Hematopoietic multipotent progenitor cell treated with erythropoietin and hydrocortisone succinate and interleukin-3 and kit ligand, for 4 days (in vitro differentiated cells): ENCODE data around the gene C1orf35.

Experiments
- DNase-seq: peaks from one replicate; pipeline ENCODE4 v3.0.0-alpha.2; 2015

Gene C1orf35

DNA sequence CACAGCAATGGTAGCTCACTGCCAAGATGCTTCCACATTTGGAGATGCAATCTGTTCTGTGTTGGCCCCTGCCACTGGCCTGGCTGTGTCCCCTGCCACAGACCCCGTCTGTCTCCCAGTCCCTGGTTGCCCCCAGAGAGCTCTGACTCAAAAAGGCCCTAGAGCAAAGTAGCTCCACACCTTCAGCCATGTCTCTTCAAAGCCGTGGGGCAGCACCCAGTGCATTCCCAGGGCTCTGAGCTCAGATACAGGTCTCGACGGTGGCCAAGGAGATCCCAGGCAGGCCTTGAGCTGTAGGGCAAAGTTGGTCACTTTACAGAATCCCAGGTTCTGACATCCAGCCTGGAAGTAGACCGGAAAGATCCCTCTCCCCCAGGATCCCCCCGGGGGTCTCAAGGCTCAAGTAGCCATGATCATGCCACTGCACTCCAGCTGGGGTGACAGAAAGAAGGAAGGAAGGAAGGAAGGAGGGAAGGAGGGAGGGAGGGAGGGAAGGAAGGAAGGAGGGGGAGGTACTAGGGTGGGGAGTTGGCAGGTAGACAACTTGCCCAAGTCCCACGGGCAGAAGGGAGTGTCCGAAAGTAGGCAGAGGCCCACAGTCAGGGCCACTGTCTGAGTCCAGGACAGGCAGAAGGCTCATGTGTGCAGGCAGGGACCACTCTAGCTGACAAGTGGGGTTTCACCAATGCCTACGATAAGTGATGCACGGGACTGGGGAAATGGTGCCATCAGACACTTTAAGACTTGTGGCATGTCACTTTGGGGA, 25.4 kb downstream of the C1orf35 start:
- DNase-seq, result no peak

DNA sequence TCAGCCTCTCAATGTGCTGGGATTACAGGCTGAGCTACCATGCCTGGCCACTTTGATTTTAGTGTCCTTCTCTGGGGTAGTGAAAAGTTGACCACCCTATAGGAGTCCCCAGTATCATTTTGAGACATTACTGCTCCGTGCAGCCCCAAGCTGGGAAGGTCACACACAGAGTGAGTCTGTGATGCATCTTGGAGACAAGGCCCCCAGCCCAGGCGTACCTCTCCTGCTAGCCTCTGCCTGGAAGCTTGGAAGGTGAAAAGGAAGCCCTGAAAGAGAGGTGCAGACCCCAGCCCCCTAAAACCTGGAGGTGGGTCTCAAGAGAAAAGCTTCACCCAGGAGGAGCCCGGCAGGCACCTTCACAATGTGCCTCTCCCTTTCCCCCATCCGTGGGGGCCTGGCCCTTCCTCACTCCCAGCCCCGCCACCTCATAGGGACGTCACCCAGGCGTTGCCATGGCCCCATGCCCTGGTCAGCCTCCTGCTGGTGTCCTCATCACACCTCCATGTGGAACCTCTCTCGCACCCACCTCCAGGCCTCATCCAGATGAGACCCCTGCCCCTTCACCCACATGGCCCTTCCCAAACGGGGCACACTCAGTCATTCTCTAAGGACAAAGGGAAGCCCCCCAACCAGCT, 26.2 kb downstream of the C1orf35 start:
- DNase-seq, result no peak

DNA sequence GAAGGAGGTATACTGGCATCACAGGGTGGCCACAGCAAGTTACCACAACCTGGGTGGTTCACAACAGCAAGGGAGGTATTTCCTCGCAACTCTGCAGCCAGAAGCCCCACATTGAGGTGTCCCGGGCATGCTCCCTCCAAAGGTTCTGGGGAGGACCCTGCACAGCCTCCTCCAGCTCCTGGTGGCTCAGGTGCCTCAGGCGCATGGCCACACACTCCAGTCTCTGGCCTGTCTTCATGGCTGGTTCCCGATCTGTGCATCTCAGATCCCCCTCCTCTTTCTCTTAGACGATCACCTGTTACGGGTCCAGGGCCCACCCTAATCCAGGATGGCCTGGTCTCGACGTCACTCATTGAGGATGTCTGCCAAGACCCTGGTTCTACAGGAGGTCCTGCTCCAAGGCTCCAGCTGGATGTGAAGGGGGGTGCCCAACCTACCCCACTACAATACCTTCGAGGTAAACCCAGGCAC, 27.3 kb downstream of the C1orf35 start:
- DNase-seq, result no peak

DNA sequence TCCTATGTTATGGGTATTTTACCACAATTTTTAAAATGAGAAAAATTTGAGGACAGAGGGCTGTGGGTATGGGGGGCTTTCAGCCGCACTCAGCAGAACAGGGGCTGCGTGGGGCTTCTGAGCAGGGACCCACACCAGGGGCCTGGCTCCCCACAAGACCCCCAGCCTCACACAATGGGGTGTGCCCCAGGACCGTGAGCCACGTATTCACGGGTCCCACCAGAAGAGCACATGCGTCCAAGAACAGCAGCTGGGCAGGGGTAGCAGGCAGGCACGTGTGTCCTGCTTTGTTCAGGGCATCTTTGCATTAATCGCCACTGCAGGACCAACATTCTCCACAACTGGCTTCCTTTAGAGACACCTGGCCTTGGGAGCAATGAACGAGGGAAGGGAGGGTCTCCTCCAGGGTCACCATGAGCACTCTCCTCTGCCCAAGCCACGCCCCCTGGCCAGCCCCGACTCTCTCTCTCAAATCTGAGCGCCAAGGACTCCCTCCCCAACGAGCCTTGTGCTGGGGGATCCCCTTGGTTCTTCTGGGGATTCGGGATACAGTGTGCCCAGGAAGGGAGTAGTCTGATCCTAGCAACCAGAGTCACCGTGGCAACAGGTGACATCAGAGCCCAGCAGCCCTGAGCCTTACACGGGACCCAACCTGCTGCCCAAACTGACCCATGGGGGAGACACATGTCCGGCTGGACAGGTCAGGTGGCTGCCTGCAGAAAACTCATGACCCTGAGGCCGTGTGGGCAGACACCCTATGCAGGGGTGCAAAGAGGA, 28.0 kb downstream of the C1orf35 start:
- no peak for DNase-seq

DNA sequence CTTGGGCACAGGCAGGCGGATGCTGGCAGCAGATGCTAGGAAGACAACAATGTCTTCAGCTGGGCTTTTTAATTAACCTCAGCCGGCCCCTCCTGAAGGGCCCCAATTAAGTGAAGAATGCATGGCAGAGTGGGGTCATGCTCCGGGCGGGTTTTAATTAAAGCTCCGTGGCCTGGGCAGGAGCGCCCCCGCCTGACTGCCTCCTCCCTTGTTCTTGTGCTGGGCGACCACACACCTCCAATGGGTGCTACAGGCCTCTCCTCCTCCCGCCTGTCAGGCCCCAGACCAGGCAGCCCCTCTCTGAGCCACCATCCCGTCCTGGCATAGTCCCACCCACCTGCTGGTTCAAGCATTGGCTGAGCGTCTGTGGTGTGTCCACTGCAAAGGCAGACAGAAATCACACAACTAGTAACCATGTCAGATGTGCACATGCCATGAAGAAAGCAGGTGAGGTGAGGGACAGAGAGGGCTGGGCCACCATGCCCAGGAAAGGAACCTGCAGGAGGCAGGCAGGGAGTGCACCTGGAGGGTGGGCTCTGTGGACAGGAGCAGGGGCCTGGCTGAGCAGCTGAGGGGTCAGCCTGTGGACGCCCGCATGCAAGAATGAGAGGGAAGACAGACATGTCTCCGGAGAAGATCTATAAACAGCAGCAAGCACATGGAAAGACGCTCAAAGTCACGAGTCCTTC, 29.1 kb downstream of the C1orf35 start:
- DNase-seq, result peak; percentile 35

DNA sequence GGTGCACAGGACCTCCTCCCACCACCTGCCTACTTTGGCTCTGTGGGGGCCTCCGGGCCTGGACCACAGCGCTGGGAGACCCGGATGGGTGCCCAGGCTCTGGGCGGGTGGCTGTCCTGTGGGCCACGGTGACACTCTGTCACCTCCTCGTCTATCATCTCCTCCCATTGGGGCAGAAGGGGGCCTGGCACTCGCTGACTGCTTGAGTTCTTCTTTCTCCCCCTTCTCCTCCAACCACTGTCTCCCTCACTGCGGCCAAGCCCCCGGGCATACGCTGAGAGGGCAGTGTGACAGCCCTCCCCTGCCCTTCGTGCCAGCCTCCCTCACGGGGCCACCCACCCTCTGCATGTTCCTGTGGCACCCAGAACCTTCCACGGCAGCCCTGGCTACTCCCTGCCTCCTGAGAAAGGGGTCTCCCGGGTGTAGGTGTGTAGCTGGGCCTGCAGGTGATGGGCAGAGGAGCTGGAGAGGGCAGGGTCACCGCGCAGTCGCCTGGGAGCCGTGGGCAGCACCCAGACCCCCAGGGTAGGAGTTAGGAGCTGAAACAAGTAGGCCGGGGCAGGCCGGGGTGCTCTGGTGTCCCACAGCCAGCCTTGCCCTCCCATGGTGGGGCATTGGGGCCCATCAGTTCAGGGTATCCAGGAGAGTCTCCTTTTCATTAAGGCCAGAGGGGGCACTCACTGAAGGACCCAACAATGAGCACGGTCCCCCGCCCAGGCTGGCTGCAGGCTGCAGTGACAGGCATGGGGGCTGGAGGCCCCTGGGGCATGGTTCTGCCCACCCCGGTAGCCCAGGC, 29.9 kb downstream of the C1orf35 start:
- no peak for DNase-seq

DNA sequence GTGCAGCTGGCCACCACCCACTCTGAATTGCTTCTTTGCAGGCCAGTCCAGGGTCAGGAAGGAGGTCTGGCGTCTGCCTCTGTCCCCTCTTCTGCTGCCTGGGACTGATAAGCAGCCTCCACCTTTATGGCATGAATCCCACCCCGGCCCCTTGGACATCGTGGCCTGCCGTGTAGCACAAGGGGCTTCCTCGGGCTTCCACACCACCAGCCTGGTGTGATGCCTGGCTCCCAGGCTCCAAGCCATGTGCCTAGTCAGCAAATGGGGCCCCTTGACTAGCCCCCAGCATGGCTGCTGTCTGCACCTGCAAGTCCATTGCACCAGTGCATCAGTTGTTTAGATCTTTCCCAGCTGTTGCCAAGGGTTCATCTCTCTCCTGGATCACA, 30.5 kb downstream of the C1orf35 start:
- no peak for DNase-seq

DNA sequence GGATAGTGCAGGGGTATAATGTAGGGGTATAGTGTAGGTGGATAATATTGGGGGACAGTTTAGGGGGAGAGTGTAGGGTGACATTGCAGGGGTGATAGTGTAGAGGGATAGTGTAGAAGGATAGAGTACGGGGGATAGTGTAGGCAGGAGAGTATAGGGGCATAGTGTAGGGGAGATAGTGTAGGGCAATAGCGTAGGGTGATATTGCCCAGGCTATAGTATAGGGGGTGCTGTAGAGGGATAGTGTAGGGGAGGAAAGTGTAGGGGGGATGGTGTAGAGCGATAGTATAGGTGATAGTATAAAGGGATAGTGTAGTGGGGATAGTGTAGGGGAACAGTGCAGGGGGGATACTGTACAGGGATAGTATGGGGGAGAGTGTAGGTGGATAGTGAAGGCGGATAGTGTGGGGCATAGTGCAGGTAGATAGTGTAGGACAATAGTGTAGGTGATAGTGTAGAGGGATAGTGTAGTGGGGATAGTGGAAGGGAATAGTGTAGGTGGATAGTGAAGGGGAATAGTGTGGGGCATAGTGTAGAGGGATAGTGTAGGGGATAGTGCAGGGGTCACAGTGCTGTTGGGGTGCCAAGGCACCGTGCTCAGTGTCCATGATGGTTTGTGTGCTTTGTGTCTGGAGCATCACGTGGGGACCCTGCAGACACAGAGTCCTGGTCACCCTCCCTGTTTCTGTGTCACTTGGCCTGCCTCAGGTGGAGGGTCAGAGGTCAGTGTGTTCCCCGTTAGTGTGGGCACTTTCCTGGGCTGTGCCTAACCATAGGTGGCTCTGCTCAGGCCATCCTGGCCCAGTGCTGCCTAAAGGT, 31.1 kb downstream of the C1orf35 start:
- DNase-seq, result peak; percentile 31

DNA sequence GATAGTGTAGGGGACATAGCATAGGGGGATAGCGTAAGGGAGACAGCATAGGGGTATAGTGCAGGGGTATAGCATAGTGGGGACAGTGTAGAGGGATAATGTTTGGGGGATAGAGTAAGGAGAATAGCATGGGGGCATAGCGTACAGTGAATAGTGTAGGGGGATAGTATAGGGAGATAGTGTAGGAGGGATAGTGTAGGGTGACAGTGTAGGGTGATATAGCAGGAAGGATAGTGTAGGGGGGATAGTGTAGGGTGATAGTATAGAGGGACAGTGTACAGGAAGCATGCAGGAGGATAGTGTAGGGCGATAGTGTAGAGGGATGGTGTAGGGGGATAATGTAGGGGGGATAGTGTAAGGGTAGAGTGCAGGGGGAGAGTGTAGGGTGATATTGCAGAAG, 32.3 kb downstream of the C1orf35 start:
- no peak for DNase-seq

DNA sequence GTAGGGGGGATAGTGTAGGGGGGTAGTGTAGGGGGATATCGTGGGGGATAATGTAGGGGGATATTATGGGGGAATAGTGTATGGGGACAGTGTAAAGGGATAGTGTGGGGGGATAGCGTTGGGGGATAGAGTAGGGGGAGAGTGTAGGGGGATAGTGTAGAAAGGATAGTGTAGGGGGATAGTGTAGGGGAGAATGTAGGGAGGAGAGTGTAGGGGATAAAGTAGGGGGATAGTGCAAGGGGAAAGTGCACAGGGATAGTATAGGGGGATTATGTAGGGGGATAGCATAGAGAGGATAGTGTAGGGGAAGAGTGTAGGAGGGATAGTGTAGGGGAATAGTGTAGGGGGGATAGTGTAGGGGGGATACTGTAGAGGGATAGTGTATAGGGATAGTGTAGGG, 33.0 kb downstream of the C1orf35 start:
- no peak for DNase-seq

DNA sequence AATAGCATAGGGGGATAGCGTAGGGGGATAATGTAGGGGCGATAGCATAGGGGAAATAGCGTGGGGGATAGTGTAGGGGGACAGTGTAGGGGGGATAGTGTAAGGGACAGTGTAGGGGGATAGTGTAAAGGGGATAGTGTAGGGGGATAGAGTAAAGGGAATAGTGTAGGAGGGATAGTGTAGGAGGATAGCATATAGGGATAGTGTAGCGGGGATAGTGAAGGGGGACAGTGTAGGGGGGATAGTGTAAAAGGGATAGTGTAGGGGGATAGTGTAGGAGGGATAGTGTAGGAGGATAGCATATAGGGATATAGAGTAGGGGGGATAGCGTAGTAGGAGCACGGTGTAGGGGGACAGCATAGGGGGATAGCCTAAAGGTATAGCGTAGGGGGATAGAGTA, 34.8 kb downstream of the C1orf35 start:
- no peak for DNase-seq

DNA sequence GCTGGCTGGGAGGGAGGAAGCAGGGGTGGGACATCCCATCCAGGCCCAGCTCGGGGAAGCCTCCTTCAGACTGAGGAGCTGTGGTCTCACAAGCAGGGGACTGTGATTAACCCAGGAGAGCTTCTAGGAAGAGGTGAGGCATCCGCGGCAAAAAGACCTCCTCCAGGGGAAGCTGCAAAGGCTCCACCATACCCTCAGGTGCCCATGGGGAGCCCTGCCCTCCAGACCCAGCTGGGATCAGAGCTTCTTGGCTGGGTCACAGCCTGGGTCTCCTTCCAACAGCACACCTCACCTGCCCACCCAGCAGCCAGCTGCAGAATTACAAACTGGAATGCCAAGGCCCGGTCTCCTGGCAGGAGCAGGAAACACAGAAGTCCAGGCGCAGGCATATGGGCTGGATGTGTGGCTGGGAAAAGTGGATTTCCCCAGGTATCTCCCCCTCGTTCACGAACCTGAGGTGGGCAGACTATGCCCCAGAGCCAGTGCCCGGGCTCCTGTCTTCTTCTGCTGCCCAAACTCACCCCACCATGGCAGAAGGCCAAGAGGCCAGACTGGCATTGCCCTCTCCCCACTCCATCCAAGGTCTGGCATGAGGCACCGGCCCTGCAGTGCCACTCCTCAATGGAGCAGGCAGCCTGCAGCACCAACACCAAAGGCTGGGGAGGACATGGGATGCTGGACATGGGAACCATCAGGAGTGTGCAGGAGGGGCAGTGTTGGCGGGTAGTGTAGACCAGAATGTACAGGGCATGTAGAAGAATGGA, 36.1 kb downstream of the C1orf35 start:
- no peak for DNase-seq

DNA sequence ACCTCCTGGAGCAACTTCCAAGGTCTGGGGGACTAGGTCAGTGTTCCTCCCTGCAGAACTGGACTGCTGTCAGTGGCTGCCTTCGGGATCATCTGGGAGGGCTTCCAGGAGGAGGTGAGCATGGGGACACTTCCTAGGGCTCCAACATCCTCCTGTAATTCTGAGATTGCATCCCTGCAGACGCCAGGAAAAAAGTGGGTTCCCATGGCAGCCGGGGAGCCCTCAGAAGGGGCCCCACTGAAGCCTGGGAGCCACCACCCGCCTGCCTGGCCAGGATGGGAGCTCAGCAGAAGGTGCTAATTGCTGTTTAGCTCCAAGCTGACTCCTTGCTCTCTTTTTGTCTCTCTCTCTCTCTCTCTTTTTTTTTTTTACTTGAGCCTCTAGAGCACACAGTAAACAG, 36.7 kb downstream of the C1orf35 start:
- DNase-seq, result no peak

DNA sequence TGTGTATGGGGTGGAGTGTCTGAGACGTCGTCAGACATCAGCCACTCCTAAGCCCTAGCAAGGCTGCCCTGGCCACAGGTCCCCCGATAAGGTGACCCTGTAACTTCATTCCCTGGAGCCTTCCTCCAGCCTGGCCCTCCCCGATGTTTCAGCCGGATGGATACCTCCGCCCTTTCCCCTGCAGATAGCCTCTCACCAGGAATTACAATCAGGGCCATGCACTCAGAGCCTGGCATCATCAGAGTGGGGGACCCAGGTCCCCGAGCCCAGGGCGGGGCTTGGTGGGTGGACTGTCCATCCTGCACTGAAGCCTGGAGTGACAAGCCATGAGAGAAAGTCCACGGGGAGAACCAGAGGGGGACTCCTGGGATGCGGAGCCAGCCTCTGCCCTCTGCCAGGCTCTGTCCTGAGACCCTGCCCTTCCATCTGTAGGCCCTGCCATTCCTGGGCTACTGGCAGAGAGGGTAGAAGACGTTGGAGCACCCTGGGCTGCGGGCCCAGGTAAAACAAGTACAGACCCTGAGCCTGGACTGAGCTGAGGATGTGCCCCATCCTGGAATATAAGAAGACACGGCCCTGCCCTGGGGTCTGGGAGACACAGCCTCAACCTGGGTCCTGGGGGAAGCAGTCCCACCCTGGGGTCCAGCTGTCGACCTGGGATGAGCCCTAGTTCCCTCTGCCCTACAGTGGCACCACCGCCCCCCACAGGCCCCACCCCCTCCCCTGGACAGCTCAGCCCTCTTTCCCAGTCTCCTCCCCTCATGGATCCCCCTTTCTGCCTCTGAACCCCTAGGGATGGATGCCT, 37.4 kb downstream of the C1orf35 start:
- no peak for DNase-seq

DNA sequence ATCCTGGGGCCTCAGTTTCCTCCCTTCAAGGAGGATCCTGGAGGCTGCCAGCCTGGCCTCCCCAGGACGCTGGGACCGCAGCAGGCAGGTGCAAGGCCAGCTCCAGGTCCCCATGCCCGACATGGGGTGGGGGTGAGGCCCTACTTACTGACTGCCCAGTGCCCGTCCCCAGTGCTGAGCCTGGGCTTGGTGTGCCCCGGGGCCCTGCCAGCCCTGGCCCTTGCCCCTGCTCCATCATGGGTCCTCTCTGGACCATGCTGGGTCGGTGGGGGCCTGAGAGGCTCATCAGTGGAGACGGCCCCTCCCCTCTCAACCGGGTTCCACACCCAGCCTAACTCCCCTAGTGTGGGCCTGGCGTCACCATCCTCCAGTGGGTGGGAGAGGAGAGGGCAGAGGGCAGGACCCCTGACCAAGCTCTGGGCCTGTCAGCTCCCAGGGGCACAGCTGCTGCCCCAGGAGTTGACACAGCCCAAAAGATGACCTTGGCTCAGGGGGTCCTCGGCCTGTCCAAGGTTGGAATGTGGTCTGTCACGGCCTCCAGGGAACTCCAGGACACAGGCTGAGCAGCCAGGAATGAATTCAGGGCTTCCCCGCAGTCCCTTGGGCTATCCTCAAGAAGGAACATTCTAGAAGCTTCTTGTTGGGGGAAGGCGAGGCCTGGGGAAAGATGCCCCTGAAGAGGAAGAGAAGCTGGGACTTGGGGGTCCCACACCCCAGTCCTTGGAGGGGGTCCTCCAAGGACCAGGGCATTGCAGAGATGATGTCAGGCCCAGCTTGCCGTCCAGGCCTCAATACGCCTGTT, 38.2 kb downstream of the C1orf35 start:
- no peak for DNase-seq

DNA sequence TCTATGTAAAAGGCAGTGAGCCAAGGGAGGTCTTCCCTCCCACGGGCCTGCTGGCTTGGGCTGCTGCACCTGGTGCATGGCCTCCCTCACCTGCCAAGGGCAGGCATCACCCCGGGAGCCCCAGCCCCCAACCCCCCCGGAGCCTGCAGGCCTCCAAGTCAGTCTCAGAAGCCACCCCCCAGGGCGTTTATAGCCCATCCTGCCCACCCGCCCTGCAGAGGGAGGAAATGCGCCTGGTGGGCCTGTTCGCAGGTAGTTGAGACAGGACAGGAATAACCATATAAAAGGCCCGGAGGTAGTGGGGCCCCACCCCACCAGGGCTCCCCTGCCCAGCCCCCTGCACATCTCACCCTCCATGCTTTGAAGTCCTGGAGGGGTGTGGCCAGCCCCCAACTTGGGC, 38.8 kb downstream of the C1orf35 start:
- DNase-seq, result no peak

DNA sequence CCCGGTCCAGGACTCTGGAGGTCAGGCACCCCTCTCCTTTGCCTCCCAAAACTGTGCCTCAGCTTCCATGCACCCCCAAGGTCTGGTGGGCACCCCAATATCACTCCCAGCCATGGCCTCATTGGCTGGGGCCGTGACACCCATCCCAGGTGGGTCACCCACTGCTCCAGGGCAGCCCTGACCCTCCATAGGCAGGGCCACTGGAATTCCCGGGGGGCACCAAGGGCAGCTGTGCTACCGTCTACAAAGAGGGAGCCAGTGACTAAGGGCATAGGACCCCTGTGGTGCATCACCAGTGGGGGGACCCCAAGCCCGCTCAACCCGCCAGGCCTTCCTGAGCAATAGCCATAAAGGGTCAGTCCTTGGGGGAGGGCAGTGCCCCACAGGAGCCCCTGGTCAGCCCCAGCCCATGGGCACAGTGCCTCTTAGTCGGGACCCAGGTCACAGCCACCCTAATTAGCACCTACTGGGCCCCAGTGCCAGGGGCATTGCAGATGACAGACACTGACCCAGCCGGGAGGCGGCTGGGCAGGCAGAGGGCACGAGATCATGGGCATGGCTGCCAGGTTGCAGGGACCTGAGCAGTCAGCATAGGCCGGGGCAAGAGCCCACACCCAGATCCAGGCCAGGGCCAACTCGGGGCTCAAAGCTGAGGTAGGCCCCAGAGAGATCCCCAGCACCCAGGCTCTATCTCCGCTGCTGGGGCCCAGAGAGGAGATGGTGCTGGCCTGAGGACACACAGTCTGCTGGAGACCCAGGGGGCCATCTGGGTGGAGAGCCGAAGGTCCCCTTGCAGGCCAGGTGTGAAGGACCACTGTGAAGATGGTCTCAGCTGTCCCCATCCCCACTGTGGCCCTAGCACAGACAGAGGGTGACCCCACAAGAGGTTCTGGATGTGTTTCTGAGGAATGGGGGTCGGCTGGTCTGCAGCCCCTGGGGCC, 39.6 kb downstream of the C1orf35 start:
- DNase-seq, result no peak

DNA sequence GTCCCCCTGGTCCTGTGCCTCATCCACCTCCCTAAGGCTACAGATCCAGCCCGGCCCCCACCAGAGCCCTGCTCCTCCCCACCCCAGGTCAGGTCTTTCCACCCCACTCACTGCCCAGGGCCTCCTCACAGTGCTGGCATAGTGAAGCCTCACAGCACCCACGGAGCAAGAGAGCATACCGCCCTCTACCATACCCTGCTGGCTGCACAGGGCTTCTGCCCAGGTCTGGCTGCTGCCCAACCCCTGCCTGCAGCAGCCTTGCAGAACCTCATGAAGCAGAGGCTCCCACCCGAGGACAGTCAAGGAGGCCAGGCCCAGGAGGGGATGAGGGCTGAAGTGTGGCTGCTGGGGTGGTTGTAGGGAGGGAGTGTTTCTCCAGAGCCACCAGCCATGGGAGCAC, 40.3 kb downstream of the C1orf35 start:
- DNase-seq, result peak; percentile 40
